Measurements from ENCODE around the gene LRMDA. TPM values are rescaled to one million over a fixed set of nuclear protein-coding genes. Genes with fewer than 3 reads are reported as not detected.
A peak's percentile ranks its signal among the peaks of the same experiment; 100 is the strongest.

LRMDA gene
- total and polyA plus RNA-seq, 2 of the 4 experiments (the other 2 are of a cell fraction), result 0.07 TPM; not detected in 1

- no peak for TF ChIP-seq SMC3 (IDR thresholded peaks at IDR 0.05; ENCODE audit: low read depth, low read length)
These were observed 761.4 kb downstream of the LRMDA start (continued) for GRCh38 chr10:76192694-76193320.

- Histone ChIP-seq H2BK120ac (ENCODE audit: low read depth, low read length) (peak overlapping the region; percentile 68), H3K56ac (ENCODE audit: extremely low read depth, insufficient read depth, low read length) (no peak overlapping the region), H4K8ac (ENCODE audit: low read depth in 2 of 2, low read length in 2 of 2) (peak overlapping the region; percentile 14 to 69), H4K91ac (ENCODE audit: insufficient read depth, low read depth, low read length) (peak overlapping the region; percentile 9; the same call in 1 of the 2 replicates), H3K27me3 (ENCODE audit: control insufficient read depth, insufficient read depth, low read length) (no peaks in the 10 kb centered on the region), H4K20me1 (ENCODE audit: insufficient read depth, low read length) (no peaks in the 10 kb centered on the region), H3K27ac (ENCODE audit: insufficient read depth, low read length) (no peak overlapping the region), H2AFZ (replicated peaks; ENCODE audit: low read length, poor library complexity) (no peak overlapping the region), H3K79me1 (ENCODE audit: low read depth in 1 of 2, low read length in 2 of 2) (no peaks in the 10 kb centered on the region), H3K9ac (ENCODE audit: low read depth, low read length) (no peak overlapping the region), H2BK5ac (ENCODE audit: low read depth, low read length, poor library complexity, severe bottlenecking) (peak overlapping the region; percentile 34), H3K9me1 (ENCODE audit: insufficient read depth, low read length) (peaks cover 3% of the 10 kb centered on the region; the same call in 1 of the 2 replicates), H3K9me3 (ENCODE audit: control insufficient read depth, insufficient read depth, low read length) (no peaks in the 10 kb centered on the region), H2BK20ac (ENCODE audit: low read depth, low read length) (peak overlapping the region; percentile 69; the same call in 1 of the 2 replicates), H3K4ac (ENCODE audit: low read depth, low read length) (peak overlapping the region; percentile 25; the same call in 1 of the 2 replicates), H2AK5ac (ENCODE audit: low read depth, low read length) (no peak overlapping the region), H3K4me1 (ENCODE audit: control insufficient read depth, insufficient read depth, low read length) (peaks cover 19% of the 10 kb centered on the region), H3K23ac (ENCODE audit: low read depth, low read length) (no peak overlapping the region), H2BK15ac (ENCODE audit: low read depth, low read length) (0 out of 3 replicates have a peak overlapping the region, but pooled peaks have one; percentile 5), H3K4me2 (ENCODE audit: low read depth, low read length) (no peak overlapping the region), H3K4me3 (ENCODE audit: insufficient read depth, low read depth, low read length) (no peak overlapping the region), H2AK9ac (replicated peaks; ENCODE audit: low read depth, low read length, poor library complexity) (no peak overlapping the region), H3K18ac (ENCODE audit: low read depth, low read length) (peak overlapping the region; percentile 82), H3K36me3 (ENCODE audit: control insufficient read depth, insufficient read depth, low read length) (no peaks in the 10 kb centered on the region), H3K14ac (replicated peaks; ENCODE audit: low read depth, low read length) (peak overlapping the region; percentile 61), H4K5ac (ENCODE audit: low read depth, low read length) (peak overlapping the region; percentile 79)
- POLR2A ChIA-PET (ENCODE audit: unreplicated experiment), result no interaction called here
- ATAC-seq (ENCODE audit: low read depth) (no peak; the same call in 1 of the 2 replicates), DNase-seq (peak; percentile 16)
- intact Hi-C loops (cut with micrococcal nuclease), result no loop called here
- CTCF ChIA-PET, result no interaction called here
- WGBS, 2 experiments (ENCODE audit: extremely low coverage in 2 of 2, insufficient read length in 1 of 2), result no CpG with 5 or more reads among the region's 3 CpGs
- dilution Hi-C loops (cut with HindIII; ENCODE audit: low sequenced_read_pairs, unreplicated experiment), result no loop called here
- BruUV-seq (replicated peaks), result no TSS peak
- in situ Hi-C loops (cut with MboI; ENCODE audit: low sequenced_read_pairs), result no loop called here
- TF ChIP-seq MXI1 (IDR thresholded peaks at IDR 0.05; ENCODE audit: borderline replicate concordance, low read depth, low read length), result no peak
- no peak for TF ChIP-seq RCOR1 (IDR thresholded peaks at IDR 0.05; ENCODE audit: insufficient replicate concordance, low read length)
- TF ChIP-seq, protein P1, sequence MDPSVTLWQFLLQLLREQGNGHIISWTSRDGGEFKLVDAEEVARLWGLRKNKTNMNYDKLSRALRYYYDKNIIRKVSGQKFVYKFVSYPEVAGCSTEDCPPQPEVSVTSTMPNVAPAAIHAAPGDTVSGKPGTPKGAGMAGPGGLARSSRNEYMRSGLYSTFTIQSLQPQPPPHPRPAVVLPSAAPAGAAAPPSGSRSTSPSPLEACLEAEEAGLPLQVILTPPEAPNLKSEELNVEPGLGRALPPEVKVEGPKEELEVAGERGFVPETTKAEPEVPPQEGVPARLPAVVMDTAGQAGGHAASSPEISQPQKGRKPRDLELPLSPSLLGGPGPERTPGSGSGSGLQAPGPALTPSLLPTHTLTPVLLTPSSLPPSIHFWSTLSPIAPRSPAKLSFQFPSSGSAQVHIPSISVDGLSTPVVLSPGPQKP (IDR thresholded peaks at IDR 0.05; ENCODE audit: borderline replicate concordance, low read depth, low read length), result no peak
- TF ChIP-seq CEBPB (IDR thresholded peaks at IDR 0.05; ENCODE audit: low read depth, low read length), result no peak
- no peak for TF ChIP-seq NFE2L2 (IDR thresholded peaks at IDR 0.05; ENCODE audit: low read depth, low read length)
- TF ChIP-seq RFX5 (IDR thresholded peaks at IDR 0.05; ENCODE audit: low read depth, low read length), result no peak
- no peak for TF ChIP-seq CHD1 (IDR thresholded peaks at IDR 0.05; ENCODE audit: low read depth, low read length)
- no peak for TF ChIP-seq FOS (IDR thresholded peaks at IDR 0.05; ENCODE audit: low read depth, low read length)
- TF ChIP-seq BHLHE40 (IDR thresholded peaks at IDR 0.05; ENCODE audit: low read depth, low read length), result no peak
- no peak for TF ChIP-seq SMC3 (IDR thresholded peaks at IDR 0.05; ENCODE audit: low read depth, low read length)
- no peak for TF ChIP-seq RAD21 (IDR thresholded peaks at IDR 0.05; ENCODE audit: low read length)
- no peak for TF ChIP-seq MAFK (IDR thresholded peaks at IDR 0.05; ENCODE audit: low read depth, low read length)
- TF ChIP-seq CTCF (conservative IDR thresholded peaks at IDR 0.05; ENCODE audit: low read depth, low read length), result no peak
These were observed 764.4 kb downstream of the LRMDA start for GRCh38 chr10:76195654-76196390.

All from IMR-90 (cell line).